PC-3 (cell line): Measurements from ENCODE around the gene SLC7A10. TPM values are rescaled to one million over a fixed set of nuclear protein-coding genes. Genes with fewer than 3 reads are reported as not detected.
A peak's percentile ranks its signal among the peaks of the same experiment; 100 is the strongest.
"Not testable (repeated sequence)": the region's sequence is repeated elsewhere in the genome, so short reads cannot be mapped to it uniquely, and the experiment has no call there.

ENCODE experiments used
- ATAC-seq: fragments of 200-7000 bp; cut with Tn5 transposase; 2 replicates; pipeline ENCODE4 v1.9.1; 2020; ENCODE audit warnings: mild to moderate bottlenecking, moderate library complexity
- BruUV-seq: library from RNA; stranded (reverse); fragments of 400-500 nt; replicated peaks from 2 replicates; lab custom pipeline; 2021; lab: Mats Ljungman, UMichigan
- CTCF ChIA-PET: fragments of 300-600 bp; sonication (Branson Sonifier 250); formaldehyde crosslinking; loops from one replicate; lab custom pipeline; 2022; ENCODE audit warnings: antibody characterized with exemption; lab: Charles Lee
- POLR2A ChIA-PET: fragments of 300-600 bp; sonication (Branson Sonifier 250); formaldehyde crosslinking; loops from one replicate; lab custom pipeline; 2022; ENCODE audit warnings: antibody characterized with exemption; ENCODE audit not compliant: unreplicated experiment; lab: Charles Lee
- DNase-seq: peaks from one replicate; pipeline ENCODE4 v3.0.0-alpha.2; 2015
- H2AFZ ChIP-seq: fragments of 300-600 bp; sonication (generic); 2 replicates; pipeline ENCODE4 v1.6.0; 2016; ENCODE audit warnings: antibody characterized with exemption, low read length
- H3F3A ChIP-seq: fragments of 300-600 bp; sonication (generic); one replicate; pipeline ENCODE4 v1.6.0; 2017; ENCODE audit warnings: antibody characterized with exemption, low read length, control low read depth, mild to moderate bottlenecking; ENCODE audit not compliant: unreplicated experiment
- H3K27ac ChIP-seq: fragments of 300-600 bp; sonication (generic); 2 replicates; pipeline ENCODE4 v1.5.1; 2016; ENCODE audit warnings: mild to moderate bottlenecking, low read length
- H3K27me3 ChIP-seq: fragments of 300-600 bp; sonication (generic); 2 replicates; pipeline ENCODE4 v1.6.1; 2016; ENCODE audit warnings: low read length, mixed read lengths
- H3K36me3 ChIP-seq: fragments of 300-600 bp; sonication (generic); 2 replicates; pipeline ENCODE4 v1.6.1; 2016; ENCODE audit warnings: low read depth, mixed run types, low read length, mixed read lengths
- H3K4me1 ChIP-seq: fragments of 300-600 bp; sonication (generic); 2 replicates; pipeline ENCODE4 v1.5.1; 2016; ENCODE audit warnings: low read length; ENCODE audit not compliant: insufficient read depth
- H3K4me2 ChIP-seq: fragments of 300-600 bp; sonication (generic); 2 replicates; pipeline ENCODE4 v1.6.0; 2016; ENCODE audit warnings: low read length
- H3K4me3 ChIP-seq: fragments of 300-600 bp; sonication (generic); 2 replicates; pipeline ENCODE4 v1.5.1; 2016; ENCODE audit warnings: mild to moderate bottlenecking, low read length, mixed read lengths
- H3K79me2 ChIP-seq: fragments of 300-600 bp; sonication (generic); 2 replicates; pipeline ENCODE4 v1.6.1; 2017; ENCODE audit warnings: low read length, mixed read lengths
- H3K9ac ChIP-seq: fragments of 300-600 bp; sonication (generic); 2 replicates; pipeline ENCODE4 v1.6.0; 2016; ENCODE audit warnings: mild to moderate bottlenecking, low read length
- H3K9me2 ChIP-seq: fragments of 300-600 bp; sonication (generic); replicated peaks from 2 replicates; pipeline ENCODE4 v1.6.1; 2016; ENCODE audit warnings: mixed run types, low read length, mixed read lengths
- H3K9me3 ChIP-seq: fragments of 300-600 bp; sonication (generic); 2 replicates; pipeline ENCODE4 v1.6.1; 2016; ENCODE audit warnings: low read length, mixed read lengths
- H4K20me1 ChIP-seq: fragments of 300-600 bp; sonication (generic); 2 replicates; pipeline ENCODE4 v1.6.1; 2016; ENCODE audit warnings: low read length, mixed read lengths
- CTCF ChIP-seq: fragments of 300-600 bp; sonication (generic); conservative IDR thresholded peaks from 2 replicates; pipeline ENCODE4 v1.5.1; 2017; ENCODE audit warnings: antibody characterized with exemption, low read depth, mild to moderate bottlenecking, low read length
- EZH2 ChIP-seq: fragments of 300-600 bp; sonication (generic); IDR thresholded peaks from one replicate; pipeline ENCODE4 v1.6.1; 2017; ENCODE audit warnings: antibody characterized with exemption, mild to moderate bottlenecking, low read length; ENCODE audit not compliant: unreplicated experiment
- EZH2phosphoT487 ChIP-seq: fragments of 300-600 bp; sonication (generic); IDR thresholded peaks from 2 replicates; pipeline ENCODE4 v1.6.1; 2018; ENCODE audit warnings: mild to moderate bottlenecking, antibody characterized with exemption, low read length, borderline replicate concordance
- intact Hi-C: fragments of 100-400 bp; cut with micrococcal nuclease; formaldehyde crosslinking; loops from 2 replicates; pipeline ENCODE4 v1.9.0; 2023
- total RNA-seq: library from RNA; depleted of rRNA; stranded (reverse); fragments of >200 nt; gene quantifications from 2 replicates; pipeline ENCODE4 v1.2.3, GENCODE V29; 2014

Gene SLC7A10
- total RNA-seq, 1 experiment from 2014 or later = not detected

- H2AFZ ChIP-seq = no peak overlapping the region
- H4K20me1 ChIP-seq = no peaks in the 10 kb centered on the region
- no peaks in the 10 kb centered on the region for H3K36me3 ChIP-seq
- no peaks in the 10 kb centered on the region for H3K9me3 ChIP-seq
- intact Hi-C loops = no loop called here
- DNase-seq (no peak), ATAC-seq (no peak)
- no TSS peak for BruUV-seq
- no peaks in the 10 kb centered on the region for H3K27me3 ChIP-seq
- ChIA-PET POLR2A (no interaction called here), CTCF (no interaction called here)
- H3K27ac ChIP-seq = no peak overlapping the region
- no peaks in the 10 kb centered on the region for H3K9me2 ChIP-seq
- no peaks in the 10 kb centered on the region for H3F3A ChIP-seq
- peak overlapping the region; percentile 57 for H3K4me2 ChIP-seq
- no peak overlapping the region for H3K9ac ChIP-seq
- no peaks in the 10 kb centered on the region for H3K4me1 ChIP-seq
- TF ChIP-seq EZH2 (no peak), CTCF (no peak), EZH2phosphoT487 (no peak)
- no peak overlapping the region for H3K4me3 ChIP-seq
- no peaks in the 10 kb centered on the region for H3K79me2 ChIP-seq
Measured at GRCh38 chr19:33193269-33193864, 32.3 kb downstream of the SLC7A10 start.

- no peaks in the 10 kb centered on the region for H3K9me2 ChIP-seq
- intact Hi-C loops = no loop called here
- H3F3A ChIP-seq = no peaks in the 10 kb centered on the region
- no peak overlapping the region for H2AFZ ChIP-seq
- H3K27me3 ChIP-seq = no peaks in the 10 kb centered on the region
- no peaks in the 10 kb centered on the region for H3K9me3 ChIP-seq
- ChIA-PET CTCF (no interaction called here), POLR2A (no interaction called here)
- BruUV-seq = no TSS peak
- no peak overlapping the region for H3K9ac ChIP-seq
- DNase-seq = no peak
- no peak overlapping the region for H3K4me2 ChIP-seq
- H3K4me3 ChIP-seq = no peak overlapping the region
- no peak overlapping the region for H3K27ac ChIP-seq
- no peak for ATAC-seq
- H3K79me2 ChIP-seq = no peaks in the 10 kb centered on the region
- no peaks in the 10 kb centered on the region for H3K36me3 ChIP-seq
- TF ChIP-seq EZH2phosphoT487 (no peak), CTCF (peak; percentile 35; the same call in 1 of the 2 replicates)
- no peaks in the 10 kb centered on the region for H4K20me1 ChIP-seq
- no peaks in the 10 kb centered on the region for H3K4me1 ChIP-seq
Measured at GRCh38 chr19:33192010-33192409, 33.6 kb downstream of the SLC7A10 start.

- no peaks in the 10 kb centered on the region for H3K9me2 ChIP-seq
- H3K27ac ChIP-seq = no peak overlapping the region
- no peak for DNase-seq
- H3K4me3 ChIP-seq = no peak overlapping the region
- no peaks in the 10 kb centered on the region for H3K27me3 ChIP-seq
- no peak overlapping the region for H2AFZ ChIP-seq
- intact Hi-C loops = no loop called here
- TF ChIP-seq EZH2phosphoT487 (no peak), CTCF (no peak), EZH2 (no peak)
- H3F3A ChIP-seq = no peaks in the 10 kb centered on the region
- no peak overlapping the region for H3K4me2 ChIP-seq
- H4K20me1 ChIP-seq = no peaks in the 10 kb centered on the region
- ChIA-PET CTCF (no interaction called here), POLR2A (no interaction called here)
- BruUV-seq = no TSS peak
- no peaks in the 10 kb centered on the region for H3K79me2 ChIP-seq
- no peaks in the 10 kb centered on the region for H3K4me1 ChIP-seq
- H3K36me3 ChIP-seq = no peaks in the 10 kb centered on the region
- no peak overlapping the region for H3K9ac ChIP-seq
- no peaks in the 10 kb centered on the region for H3K9me3 ChIP-seq
- no peak for ATAC-seq
Measured at GRCh38 chr19:33191501-33191900, 34.1 kb downstream of the SLC7A10 start.

- H3K27me3 ChIP-seq, H4K20me1 ChIP-seq, intact Hi-C loops, ATAC-seq, H3K27ac ChIP-seq, H3F3A ChIP-seq, H3K9ac ChIP-seq, H3K4me2 ChIP-seq, H3K36me3 ChIP-seq, CTCF ChIA-PET, H3K4me3 ChIP-seq, DNase-seq, H3K4me1 ChIP-seq, POLR2A ChIA-PET, H3K9me3 ChIP-seq, BruUV-seq, H3K79me2 ChIP-seq, H3K9me2 ChIP-seq, H2AFZ ChIP-seq: not testable (repeated sequence)
Measured at GRCh38 chr19:33191092-33191491, 34.6 kb downstream of the SLC7A10 start.
